Activated T-helper 1 cell treated with anti-CD3 and anti-CD28 coated beads, Interleukin-2, amount 50 U/mL, for 16 hours (primary cell): ENCODE measurements around the gene PRR12.

Experiments used
- DNase-seq, 2 donors: peaks; one replicate each; pipeline ENCODE4 v3.0.0-alpha.2; 2020; ENCODE audit warnings: low read depth in 1 of 2, low spot score in 1 of 2

The PRR12 gene

GRCh38 chr19:49641688-49642491, 50.9 kb downstream of the PRR12 start, which contains the start of gene SCAF1:
SCAF1 (plus strand) TSS chr19:49642209; CDS start chr19:49645027, 2,818 bp downstream.
- DNase-seq, result peak; percentile 98 to 100

- no peak for DNase-seq
These were observed 51.6 kb downstream of the PRR12 start for GRCh38 chr19:49642492-49643035.

GRCh38 chr19:49643466-49643865, 52.5 kb downstream of the PRR12 start:
- DNase-seq, result no peak

GRCh38 chr19:49645592-49645991, 54.6 kb downstream of the PRR12 start:
- DNase-seq, result no peak

- no peak for DNase-seq
These were observed 55.0 kb downstream of the PRR12 start for GRCh38 chr19:49645995-49646394.

- no peak for DNase-seq
These were observed 55.6 kb downstream of the PRR12 start for GRCh38 chr19:49646586-49646985.

- DNase-seq, result no peak
These were observed 60.2 kb downstream of the PRR12 start for GRCh38 chr19:49651029-49651819.

GRCh38 chr19:49651820-49652550, 61.0 kb downstream of the PRR12 start:
- no peak for DNase-seq

- no peak for DNase-seq
These were observed 61.8 kb downstream of the PRR12 start for GRCh38 chr19:49652551-49653465.

GRCh38 chr19:49653466-49653806, 62.5 kb downstream of the PRR12 start:
- no peak for DNase-seq

GRCh38 chr19:49654581-49654980, 63.6 kb downstream of the PRR12 start:
- DNase-seq, result no peak

GRCh38 chr19:49655570-49656455, 64.8 kb downstream of the PRR12 start:
- DNase-seq, result no peak

GRCh38 chr19:49656456-49657109, 65.6 kb downstream of the PRR12 start:
- DNase-seq, result no peak

GRCh38 chr19:49657493-49658138, 66.6 kb downstream of the PRR12 start:
- no peak for DNase-seq

- DNase-seq, result no peak
These were observed 67.1 kb downstream of the PRR12 start for GRCh38 chr19:49658139-49658517.

- DNase-seq, result no peak
These were observed 67.8 kb downstream of the PRR12 start for GRCh38 chr19:49658566-49659442.

GRCh38 chr19:49660338-49660961, 69.5 kb downstream of the PRR12 start:
- no peak for DNase-seq
